GM12878 (cell line): Measurements from ENCODE around the gene RNF186. TPM values are rescaled to one million over a fixed set of nuclear protein-coding genes. Genes with fewer than 3 reads are reported as not detected.

ENCODE experiments used
- polyA plus RNA-seq, 11 experiments: library from polyadenylated mRNA; depleted of rRNA in 4 of 11; unstranded in 6 of 11; stranded (reverse) in 5 of 11; fragments of >200 nt; fragmentation: Nextera tagmentation in 4 of 11; fragmentation: Illumina TruSeq in 1 of 11; extraction: Ambion mirVana in 4 of 11; extraction: Trizol in 1 of 11; gene quantifications; 1 replicate in 1 of 11; 2 replicates in 10 of 11; pipeline versions ENCODE4 v1.2.1 to v1.2.3, GENCODE V29; 2011 to 2016; ENCODE audit warnings: inconsistent platforms in 2 of 11, missing spikeins in 2 of 11, low read depth in 1 of 11
- total RNA-seq, 4 experiments: library from RNA; depleted of rRNA in 3 of 4; stranded (reverse); fragments of >200 nt in 3 of 4; fragmentation: Illumina TruSeq in 1 of 4; extraction: Trizol in 1 of 4; gene quantifications; 2 replicates each; pipeline versions ENCODE4 v1.2.1 to v1.2.3, GENCODE V29; 2013 to 2021

RNF186 gene
- total and polyA plus RNA-seq, 10 of the 15 experiments (the other 5 are each of a cell fraction or from before 2014, with no cell fraction given), result not detected

Other genes starting within 250 kb of the RNF186 start
- 1.0 and 1.8 TPM in 2 replicates for gene NBL1, start 171.0 kb downstream of the RNF186 start, total RNA-seq (2014; rRNA removed)
- 0.69 and 0.81 TPM in 2 replicates for gene NBL1, start 171.0 kb downstream of the RNF186 start, total RNA-seq (2014; rRNA removed; fragmentation: Illumina TruSeq; extraction: Trizol)
- 1.9 and 2.4 TPM in 2 replicates for gene NBL1, start 171.0 kb downstream of the RNF186 start, total RNA-seq (2021)
- 0.35 and 0.83 TPM in 2 replicates for gene NBL1, start 171.0 kb downstream of the RNF186 start, polyA plus RNA-seq (2011; rRNA removed)
- gene NBL1, start 171.0 kb downstream of the RNF186 start, polyA plus RNA-seq (2014; fragmentation: Illumina TruSeq; extraction: Trizol), result 0.14 and 0.40 TPM in 2 replicates
- gene NBL1, start 171.0 kb downstream of the RNF186 start, polyA plus RNA-seq (2014; fragmentation: Nextera tagmentation; extraction: Ambion mirVana), result under 1 TPM in 1 of 2 experiments, not detected in 1; 0.13 TPM
- 0.82 and 1.2 TPM in 2 replicates for gene NBL1, start 171.0 kb downstream of the RNF186 start, polyA plus RNA-seq (2014; rRNA removed)
- gene NBL1, start 171.0 kb downstream of the RNF186 start, polyA plus RNA-seq (2016; fragmentation: Nextera tagmentation; extraction: Ambion mirVana), result under 1 TPM; 0.36 to 0.45 TPM
- gene HTR6, start 150.4 kb downstream of the RNF186 start, total RNA-seq (2014; rRNA removed), result 1.0 and 1.2 TPM in 2 replicates
- gene HTR6, start 150.4 kb downstream of the RNF186 start, total RNA-seq (2014; rRNA removed; fragmentation: Illumina TruSeq; extraction: Trizol), result 0.28 and 0.31 TPM in 2 replicates
- gene HTR6, start 150.4 kb downstream of the RNF186 start, total RNA-seq (2021), result 4.3 and 5.3 TPM in 2 replicates
- 0.03 TPM in 1 of 2 replicates, not detected in the other for gene HTR6, start 150.4 kb downstream of the RNF186 start, polyA plus RNA-seq (2011; rRNA removed)
- gene HTR6, start 150.4 kb downstream of the RNF186 start, polyA plus RNA-seq (2014; fragmentation: Illumina TruSeq; extraction: Trizol), result 0.22 TPM in 1 of 2 replicates, not detected in the other
- not detected for gene HTR6, start 150.4 kb downstream of the RNF186 start, polyA plus RNA-seq (2014; fragmentation: Nextera tagmentation; extraction: Ambion mirVana)
- 2.7 and 3.8 TPM in 2 replicates for gene HTR6, start 150.4 kb downstream of the RNF186 start, polyA plus RNA-seq (2014; rRNA removed)
- 1 to 10 TPM; 2.2 to 2.5 TPM for gene HTR6, start 150.4 kb downstream of the RNF186 start, polyA plus RNA-seq (2016; fragmentation: Nextera tagmentation; extraction: Ambion mirVana)
- gene TMCO4, start 15.4 kb downstream of the RNF186 start, total RNA-seq (2014; rRNA removed), result 15.5 and 20.8 TPM in 2 replicates
- gene TMCO4, start 15.4 kb downstream of the RNF186 start, total RNA-seq (2014; rRNA removed; fragmentation: Illumina TruSeq; extraction: Trizol), result 8.9 and 11.6 TPM in 2 replicates
- gene TMCO4, start 15.4 kb downstream of the RNF186 start, total RNA-seq (2021), result 17.8 and 19.1 TPM in 2 replicates
- gene TMCO4, start 15.4 kb downstream of the RNF186 start, polyA plus RNA-seq (2011; rRNA removed), result 6.1 and 8.0 TPM in 2 replicates
- gene TMCO4, start 15.4 kb downstream of the RNF186 start, polyA plus RNA-seq (2014; fragmentation: Illumina TruSeq; extraction: Trizol), result 7.1 and 11.9 TPM in 2 replicates
- 1 to 10 TPM; 2.4 to 3.1 TPM for gene TMCO4, start 15.4 kb downstream of the RNF186 start, polyA plus RNA-seq (2014; fragmentation: Nextera tagmentation; extraction: Ambion mirVana)
- 14.5 and 15.1 TPM in 2 replicates for gene TMCO4, start 15.4 kb downstream of the RNF186 start, polyA plus RNA-seq (2014; rRNA removed)
- 10 to 100 TPM; 14.0 to 14.9 TPM for gene TMCO4, start 15.4 kb downstream of the RNF186 start, polyA plus RNA-seq (2016; fragmentation: Nextera tagmentation; extraction: Ambion mirVana)
- 4.3 and 6.3 TPM in 2 replicates for gene OTUD3, start 67.1 kb upstream of the RNF186 start, total RNA-seq (2014; rRNA removed)
- 8.0 TPM in 2 replicates for gene OTUD3, start 67.1 kb upstream of the RNF186 start, total RNA-seq (2014; rRNA removed; fragmentation: Illumina TruSeq; extraction: Trizol)
- gene OTUD3, start 67.1 kb upstream of the RNF186 start, total RNA-seq (2021), result 5.1 and 8.4 TPM in 2 replicates
- gene OTUD3, start 67.1 kb upstream of the RNF186 start, polyA plus RNA-seq (2011; rRNA removed), result 8.9 and 10.9 TPM in 2 replicates
- 5.3 and 6.7 TPM in 2 replicates for gene OTUD3, start 67.1 kb upstream of the RNF186 start, polyA plus RNA-seq (2014; fragmentation: Illumina TruSeq; extraction: Trizol)
- gene OTUD3, start 67.1 kb upstream of the RNF186 start, polyA plus RNA-seq (2014; fragmentation: Nextera tagmentation; extraction: Ambion mirVana), result under 1 TPM; 0.77 to 1.00 TPM
- gene OTUD3, start 67.1 kb upstream of the RNF186 start, polyA plus RNA-seq (2014; rRNA removed), result 5.3 and 7.4 TPM in 2 replicates
- gene OTUD3, start 67.1 kb upstream of the RNF186 start, polyA plus RNA-seq (2016; fragmentation: Nextera tagmentation; extraction: Ambion mirVana), result 1 to 10 TPM; 1.8 to 1.9 TPM
- not detected in 2 replicates for gene PLA2G2E, start 108.3 kb upstream of the RNF186 start, total RNA-seq (2014; rRNA removed)
- gene PLA2G2E, start 108.3 kb upstream of the RNF186 start, total RNA-seq (2014; rRNA removed; fragmentation: Illumina TruSeq; extraction: Trizol), result not detected in 2 replicates
- not detected in 2 replicates for gene PLA2G2E, start 108.3 kb upstream of the RNF186 start, total RNA-seq (2021)
- not detected in 2 replicates for gene PLA2G2E, start 108.3 kb upstream of the RNF186 start, polyA plus RNA-seq (2011; rRNA removed)
- gene PLA2G2E, start 108.3 kb upstream of the RNF186 start, polyA plus RNA-seq (2014; fragmentation: Illumina TruSeq; extraction: Trizol), result not detected in 2 replicates
- not detected for gene PLA2G2E, start 108.3 kb upstream of the RNF186 start, polyA plus RNA-seq (2014; fragmentation: Nextera tagmentation; extraction: Ambion mirVana)
- gene PLA2G2E, start 108.3 kb upstream of the RNF186 start, polyA plus RNA-seq (2014; rRNA removed), result not detected in 2 replicates
- gene PLA2G2E, start 108.3 kb upstream of the RNF186 start, polyA plus RNA-seq (2016; fragmentation: Nextera tagmentation; extraction: Ambion mirVana), result not detected
- gene PLA2G2A, start 164.3 kb upstream of the RNF186 start, total RNA-seq (2014; rRNA removed), result not detected in 2 replicates
- not detected in 2 replicates for gene PLA2G2A, start 164.3 kb upstream of the RNF186 start, total RNA-seq (2014; rRNA removed; fragmentation: Illumina TruSeq; extraction: Trizol)
- gene PLA2G2A, start 164.3 kb upstream of the RNF186 start, total RNA-seq (2021), result 0.36 TPM in 1 of 2 replicates, not detected in the other
- gene PLA2G2A, start 164.3 kb upstream of the RNF186 start, polyA plus RNA-seq (2011; rRNA removed), result not detected in 2 replicates
- not detected in 2 replicates for gene PLA2G2A, start 164.3 kb upstream of the RNF186 start, polyA plus RNA-seq (2014; fragmentation: Illumina TruSeq; extraction: Trizol)
- not detected for gene PLA2G2A, start 164.3 kb upstream of the RNF186 start, polyA plus RNA-seq (2014; fragmentation: Nextera tagmentation; extraction: Ambion mirVana)
- not detected in 2 replicates for gene PLA2G2A, start 164.3 kb upstream of the RNF186 start, polyA plus RNA-seq (2014; rRNA removed)
- not detected for gene PLA2G2A, start 164.3 kb upstream of the RNF186 start, polyA plus RNA-seq (2016; fragmentation: Nextera tagmentation; extraction: Ambion mirVana)